NOMO-1 treated with DMSO at 0.1 percent for 48 hours (cell line): ENCODE measurements around the gene GET3.
A peak's percentile ranks its signal among the peaks of the same experiment; 100 is the strongest.

Experiments
- DNase-seq: peaks from one replicate; lab custom pipeline; 2025; ENCODE audit not compliant: unreplicated experiment; lab: John Stamatoyannopoulos, UW

Gene GET3

GRCh38 chr19:12750851-12751250, 13.6 kb downstream of the GET3 start:
- DNase-seq = no peak

GRCh38 chr19:12751635-12752034, 14.3 kb downstream of the GET3 start, which contains the start of gene BEST2:
TSS of gene BEST2 (plus strand) at chr19:12751791. CDS start at chr19:12752593, 802 bp downstream.
- no peak for DNase-seq

GRCh38 chr19:12752056-12752781, 14.9 kb downstream of the GET3 start:
- DNase-seq = no peak

- DNase-seq = no peak
These were observed 17.3 kb downstream of the GET3 start for GRCh38 chr19:12754465-12755196.

- no peak for DNase-seq
These were observed 19.0 kb downstream of the GET3 start for GRCh38 chr19:12756150-12756883.

GRCh38 chr19:12757544-12758274, 20.4 kb downstream of the GET3 start:
- peak; percentile 57 for DNase-seq

- DNase-seq = no peak
These were observed 22.4 kb downstream of the GET3 start for GRCh38 chr19:12759686-12760085.

- DNase-seq = no peak
These were observed 25.8 kb downstream of the GET3 start for GRCh38 chr19:12763100-12763499.

GRCh38 chr19:12764698-12765097, 27.4 kb downstream of the GET3 start:
- no peak for DNase-seq

- DNase-seq = peak; percentile 44
These were observed 28.8 kb downstream of the GET3 start for GRCh38 chr19:12766051-12766521.

GRCh38 chr19:12767150-12767549, 29.9 kb downstream of the GET3 start:
- no peak for DNase-seq

GRCh38 chr19:12767666-12768065, 30.4 kb downstream of the GET3 start:
- DNase-seq = no peak

GRCh38 chr19:12769689-12770088, 32.4 kb downstream of the GET3 start:
- DNase-seq = no peak

GRCh38 chr19:12770922-12771321, 33.6 kb downstream of the GET3 start:
- no peak for DNase-seq

- DNase-seq = no peak
These were observed 35.0 kb downstream of the GET3 start for GRCh38 chr19:12772323-12772722.

GRCh38 chr19:12773571-12773970, 36.3 kb downstream of the GET3 start:
- no peak for DNase-seq

GRCh38 chr19:12774588-12775555, 37.6 kb downstream of the GET3 start, which contains the start of gene HOOK2:
TSS of gene HOOK2 (minus strand) at chr19:12775552. CDS start at chr19:12775449, 103 bp downstream.
- no peak for DNase-seq

GRCh38 chr19:12777217-12778016, 40.1 kb downstream of the GET3 start:
- DNase-seq = peak; percentile 71
